Pancreas (tissue), 10 donors: Measurements from ENCODE around the gene RTN1. TPM values are rescaled to one million over a fixed set of nuclear protein-coding genes. Genes with fewer than 3 reads are reported as not detected.

Experiments
- ATAC-seq, 4 donors: fragments of 200-7000 bp; cut with Tn5 transposase; one replicate each; pipeline versions ENCODE4 v1.8.0 to v1.9.1; 2020; ENCODE audit warnings: mild to moderate bottlenecking in 4 of 4, moderate library complexity in 4 of 4
- DNase-seq, 6 donors: peaks; one replicate each; pipeline ENCODE4 v3.0.0-alpha.2; 2020
- FAIRE-seq: peaks from 2 replicates; lab custom pipeline; 2012; peaks lifted over from hg19 to GRCh38; lab: Jason Lieb, UNC
- H3K27ac ChIP-seq, 4 donors: fragments of 200-600 bp; sonication (generic); 1 replicate in 3 of 4; 2 replicates in 1 of 4; pipeline versions ENCODE4 v1.5.0 to v1.8.0; 2020
- H3K27me3 ChIP-seq, 4 donors: fragments of 200-600 bp; one replicate each; pipeline ENCODE4 v1.8.0; 2021
- H3K36me3 ChIP-seq, 3 donors: fragments of 200-600 bp; sonication (generic) in 1 of 3; one replicate each; pipeline versions ENCODE4 v1.5.0 to v1.8.0; 2020 to 2021
- H3K4me1 ChIP-seq, 3 donors: fragments of 200-600 bp; one replicate each; pipeline ENCODE4 v1.8.0; 2021
- H3K4me3 ChIP-seq, 4 donors: fragments of 200-600 bp; sonication (generic) in 2 of 4; one replicate each; pipeline versions ENCODE4 v1.5.0 to v1.8.0; 2020 to 2021
- H3K9me3 ChIP-seq, 4 donors: fragments of 200-600 bp; one replicate each; pipeline ENCODE4 v1.8.0; 2021
- CTCF ChIP-seq, 4 donors: fragments of 200-600 bp; sonication (generic) in 3 of 4; IDR thresholded peaks; one replicate each; pipeline versions ENCODE4 v1.5.0 to v1.8.0; 2021; ENCODE audit warnings: antibody characterized with exemption in 4 of 4
- WGBS, 2 donors: extraction: QIAGEN DNeasy Blood & Tissue Kit; methylation state at CpG; one replicate each; pipeline ENCODE4 v1.1.7; 2013; 5-methylcytosine and 5-hydroxymethylcytosine counted together
- intact Hi-C, 3 donors: fragments of 100-400 bp; cut with DNase I; formaldehyde crosslinking; loops; one replicate each; pipeline versions ENCODE4 v1.11.1 to v1.14.2; 2022
- polyA plus RNA-seq, 2 donors: library from polyadenylated mRNA; stranded (reverse); fragments of 200-250 nt; gene quantifications; one replicate each; pipeline ENCODE4 v1.2.3, GENCODE V29; 2013
- total RNA-seq, 6 donors: library from RNA; stranded (reverse); fragmentation: NEBNext Ultra II Directional in 4 of 6; extraction: Animal tissue kit (Norgen Biotek cat#: 25700) in 4 of 6; gene quantifications; one replicate each; pipeline versions ENCODE4 v1.2.1 to v1.2.4, GENCODE V29; 2021 to 2023
- donor health status: healthy with polysubstance abuse.
- donor health status: DM: no; HTN: no; CAD: no; lungs with moderate emphysema.
- donor health status: DM: no; HTN: no; CAD: no.
- donor health status: control.
- donor health status: control.
- donor health status: Bipolar disorder and iron deficiency.
- donor health status: DM: yes; HTN: yes; CAD: no.
- donor health status: DM: no; HTN: no; CAD: no.
- donor health status: DM: no; HTN: no; CAD: no.
- donor health status: DM: yes; HTN: yes; CAD: no.

Gene RTN1
- total and polyA plus RNA-seq, 8 donors = 0.97 to 42.0 (median 5.3) TPM

GRCh38 chr14:59751578-59751977, 119.0 kb downstream of the RTN1 start:
- no peaks in the 10 kb centered on the region for H3K36me3 ChIP-seq
- 78 to 82% methylated on average over 3 of the region's 3 CpGs for WGBS, 2 donors
- H3K9me3 ChIP-seq = no peaks in the 10 kb centered on the region
- DNase-seq (no peak), FAIRE-seq (no peak), ATAC-seq (no peak)
- H3K27me3 ChIP-seq = no peaks in the 10 kb centered on the region
- no peak for TF ChIP-seq CTCF (IDR thresholded peaks at IDR 0.05)
- H3K4me3 ChIP-seq = no peak overlapping the region
- intact Hi-C loops = no loop called here
- no peaks in the 10 kb centered on the region for H3K4me1 ChIP-seq
- no peak overlapping the region for H3K27ac ChIP-seq

- Histone ChIP-seq H3K36me3 (no peaks in the 10 kb centered on the region), H3K4me1 (no peaks in the 10 kb centered on the region), H3K4me3 (no peak overlapping the region), H3K27me3 (no peaks in the 10 kb centered on the region), H3K27ac (no peak overlapping the region), H3K9me3 (no peaks in the 10 kb centered on the region)
- WGBS, 2 donors = 60 to 66% methylated on average over 3 of the region's 3 CpGs
- FAIRE-seq (no peak), ATAC-seq (peak in 2 of 4 donors; percentile 15 to 67), DNase-seq (no peak)
- no peak for TF ChIP-seq CTCF (IDR thresholded peaks at IDR 0.05)
- intact Hi-C loops = no loop called here
Measured at GRCh38 chr14:59739794-59740193, 130.8 kb downstream of the RTN1 start.

- Histone ChIP-seq H3K4me3 (no peak overlapping the region), H3K36me3 (no peaks in the 10 kb centered on the region), H3K27me3 (no peaks in the 10 kb centered on the region), H3K9me3 (no peaks in the 10 kb centered on the region), H3K4me1 (no peaks in the 10 kb centered on the region), H3K27ac (no peak overlapping the region)
- WGBS, 2 donors = 15 to 19% methylated on average over 3 of the region's 3 CpGs
- DNase-seq = no peak
- ATAC-seq = peak in 2 of 4 donors; percentile 46 to 49
- no peak for FAIRE-seq
- intact Hi-C loops = no loop called here
- TF ChIP-seq CTCF (IDR thresholded peaks at IDR 0.05) = no peak
Measured at GRCh38 chr14:59728304-59728703, 142.3 kb downstream of the RTN1 start.

GRCh38 chr14:59727073-59727661, 143.4 kb downstream of the RTN1 start:
- Histone ChIP-seq H3K27ac (no peak overlapping the region), H3K4me1 (no peaks in the 10 kb centered on the region), H3K27me3 (no peaks in the 10 kb centered on the region), H3K9me3 (no peaks in the 10 kb centered on the region), H3K4me3 (no peak overlapping the region), H3K36me3 (no peaks in the 10 kb centered on the region)
- FAIRE-seq (no peak), DNase-seq (peak in 1 of 6 donors; percentile 74), ATAC-seq (no peak)
- TF ChIP-seq CTCF (IDR thresholded peaks at IDR 0.05) = no peak
- intact Hi-C loops = no loop called here
- 93 to 98% methylated on average over 50 to 53 of the region's 53 CpGs for WGBS, 2 donors

GRCh38 chr14:59711080-59711479, 159.5 kb downstream of the RTN1 start:
- no peak for ATAC-seq
- TF ChIP-seq CTCF (IDR thresholded peaks at IDR 0.05) = no peak
- Histone ChIP-seq H3K36me3 (no peaks in the 10 kb centered on the region), H3K4me1 (no peaks in the 10 kb centered on the region), H3K4me3 (no peak overlapping the region), H3K9me3 (no peaks in the 10 kb centered on the region), H3K27me3 (no peaks in the 10 kb centered on the region), H3K27ac (no peak overlapping the region)
- no peak for FAIRE-seq
- 60 to 76% methylated on average over 2 of the region's 2 CpGs for WGBS, 2 donors
- intact Hi-C loops = no loop called here
- no peak for DNase-seq
